ENCODE results near the gene RHOG. TPM values are rescaled to one million over a fixed set of nuclear protein-coding genes. Genes with fewer than 3 reads are reported as not detected.

The RHOG gene
- total RNA-seq, 1 experiment from 2014 or later, result 26.4 TPM

GRCh38 chr11:3865388-3866193 is 24.8 kb upstream of the RHOG start:
- H4K91ac ChIP-seq (ENCODE audit: insufficient read length, low read depth, low read length), result no peak overlapping the region
- no peak overlapping the region for H2BK5ac ChIP-seq (ENCODE audit: insufficient read length, low read length)
- H3T11ph ChIP-seq (ENCODE audit: low read length), result no peak overlapping the region
- no CpG with 5 or more reads among the region's 3 CpGs for WGBS (ENCODE audit: extremely low coverage, insufficient read length, low lambda C conversion rate)
- no peak overlapping the region for H2BK20ac ChIP-seq (ENCODE audit: low read depth, low read length, poor library complexity, severe bottlenecking)
- H3K27me3 Mint-ChIP-seq (ENCODE audit: low read depth), result peaks cover 10% of the 10 kb centered on the region
- TF ChIP-seq, protein P1, sequence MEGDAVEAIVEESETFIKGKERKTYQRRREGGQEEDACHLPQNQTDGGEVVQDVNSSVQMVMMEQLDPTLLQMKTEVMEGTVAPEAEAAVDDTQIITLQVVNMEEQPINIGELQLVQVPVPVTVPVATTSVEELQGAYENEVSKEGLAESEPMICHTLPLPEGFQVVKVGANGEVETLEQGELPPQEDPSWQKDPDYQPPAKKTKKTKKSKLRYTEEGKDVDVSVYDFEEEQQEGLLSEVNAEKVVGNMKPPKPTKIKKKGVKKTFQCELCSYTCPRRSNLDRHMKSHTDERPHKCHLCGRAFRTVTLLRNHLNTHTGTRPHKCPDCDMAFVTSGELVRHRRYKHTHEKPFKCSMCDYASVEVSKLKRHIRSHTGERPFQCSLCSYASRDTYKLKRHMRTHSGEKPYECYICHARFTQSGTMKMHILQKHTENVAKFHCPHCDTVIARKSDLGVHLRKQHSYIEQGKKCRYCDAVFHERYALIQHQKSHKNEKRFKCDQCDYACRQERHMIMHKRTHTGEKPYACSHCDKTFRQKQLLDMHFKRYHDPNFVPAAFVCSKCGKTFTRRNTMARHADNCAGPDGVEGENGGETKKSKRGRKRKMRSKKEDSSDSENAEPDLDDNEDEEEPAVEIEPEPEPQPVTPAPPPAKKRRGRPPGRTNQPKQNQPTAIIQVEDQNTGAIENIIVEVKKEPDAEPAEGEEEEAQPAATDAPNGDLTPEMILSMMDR (conservative IDR thresholded peaks at IDR 0.05), result no peak
- H2BK15ac ChIP-seq (ENCODE audit: low read depth, low read length), result no peak overlapping the region
- H2BK12ac ChIP-seq (ENCODE audit: insufficient read length, low read depth, low read length), result no peak overlapping the region
- no peaks in the 10 kb centered on the region for H3K9me3 Mint-ChIP-seq
- H4K5ac ChIP-seq (ENCODE audit: insufficient read length, low read depth, low read length), result no peak overlapping the region
- H3K79me1 ChIP-seq (ENCODE audit: insufficient read depth, low read depth, low read length, poor library complexity, severe bottlenecking), result no peaks in the 10 kb centered on the region
- H3K9me3 ChIP-seq (ENCODE audit: control insufficient read depth, low read depth, low read length), result no peaks in the 10 kb centered on the region
- H3K9ac ChIP-seq (ENCODE audit: extremely low read depth, insufficient read length, low read length), result no peak overlapping the region
- no peaks in the 10 kb centered on the region for H3K27me3 ChIP-seq (ENCODE audit: insufficient read depth, low read length)
- H3K27ac ChIP-seq (ENCODE audit: insufficient read length, low read depth, low read length), result no peak overlapping the region
- H2BK120ac ChIP-seq (ENCODE audit: low read depth, low read length, poor library complexity, severe bottlenecking), result no peak overlapping the region
- no peak overlapping the region for H4K8ac ChIP-seq (replicated peaks; ENCODE audit: insufficient read length, low read depth, low read length)
- H3K23ac ChIP-seq (ENCODE audit: insufficient read length, low read depth, low read length), result no peak overlapping the region
- H3K4me1 ChIP-seq (ENCODE audit: insufficient read depth, low read length), result peaks cover 6% of the 10 kb centered on the region
- no peaks in the 10 kb centered on the region for H4K20me1 ChIP-seq (ENCODE audit: control insufficient read depth, insufficient read depth, insufficient read length)
- peak overlapping the region in 1 of 3 experiments; percentile 14; a peak in 2 of 7 replicates for H3K27ac Mint-ChIP-seq
- 0 out of 7 replicates have a peak, but pooled peaks cover 0 to 4% (median 0%) of the 10 kb centered on the region in 3 experiments for H3K36me3 Mint-ChIP-seq (ENCODE audit: insufficient read depth in 1 of 3, low read depth in 3 of 3)
- no peak overlapping the region for H3K14ac ChIP-seq (ENCODE audit: insufficient read depth, low read length)
- peaks cover 27 to 30% of the 10 kb centered on the region in 2 experiments for H3K4me1 Mint-ChIP-seq
- DNase-seq, result no peak
- no peaks in the 10 kb centered on the region for H3K79me2 ChIP-seq (ENCODE audit: insufficient read depth, low read length)
- no peak overlapping the region for H3K18ac ChIP-seq (ENCODE audit: insufficient read length, low read depth, low read length)
- no peak overlapping the region for H3K4me3 Mint-ChIP-seq
- H3K23me2 ChIP-seq (ENCODE audit: insufficient read length, low read depth, low read length, poor library complexity, severe bottlenecking), result no peaks in the 10 kb centered on the region
- H2AFZ ChIP-seq (ENCODE audit: low read length), result no peak overlapping the region
- H3K56ac ChIP-seq (ENCODE audit: insufficient read length, low read depth, low read length), result no peak overlapping the region
- H3K4ac ChIP-seq (ENCODE audit: low read depth, low read length), result no peak overlapping the region
- H3K4me2 ChIP-seq (ENCODE audit: insufficient read depth, insufficient read length, low read length), result no peak overlapping the region
- H2AK5ac ChIP-seq (ENCODE audit: insufficient read length, low read length), result no peak overlapping the region

Data from H9 (cell line).